Right lobe of liver (tissue), 4 donors: ENCODE measurements around the gene DIAPH2.

Experiments used
- CTCF ChIP-seq, 4 donors: fragments of 200-600 bp in 3 of 4; fragments of 450-650 bp in 1 of 4; IDR thresholded peaks; one replicate each; pipeline versions ENCODE4 v1.5.1 to v1.8.0; 2016 to 2022; ENCODE audit warnings: antibody characterized with exemption in 4 of 4, mild to moderate bottlenecking in 2 of 4
- POLR2A ChIP-seq: fragments of 450-650 bp; IDR thresholded peaks from one replicate; pipeline ENCODE4 v1.6.1; 2017; ENCODE audit warnings: antibody characterized with exemption, mild to moderate bottlenecking
- donor health status: DM: no; HTN: no; CAD: no.
- donor health status: DM: no; HTN: no; CAD: no.
- donor health status: DM: no; HTN: yes; CAD: no.

GRCh38 chrX:97538745-97539144 lies 854.1 kb downstream of the DIAPH2 start:
- no peak for TF ChIP-seq POLR2A
- TF ChIP-seq CTCF (IDR thresholded peaks at IDR 0.05) = no peak
